Kidney (tissue), 14 donors: ENCODE results near the gene HSPA14. TPM values are rescaled to one million over a fixed set of nuclear protein-coding genes. Genes with fewer than 3 reads are reported as not detected.

Experiments used
- DNase-seq, 5 donors: peaks; one replicate each; pipeline ENCODE4 v3.0.0-alpha.2; 2013 to 2020
- FAIRE-seq: peaks from 2 replicates; lab custom pipeline; 2012; peaks lifted over from hg19 to GRCh38; lab: Jason Lieb, UNC
- H3K27ac ChIP-seq, 2 donors: one replicate each; pipeline ENCODE4 v1.7.0; 2013; ENCODE audit warnings: low read depth in 2 of 2, low read length in 2 of 2, inconsistent platforms in 1 of 2
- H3K27me3 ChIP-seq: one replicate; pipeline ENCODE4 v1.7.1; 2013; ENCODE audit warnings: low read length, inconsistent platforms; ENCODE audit not compliant: control insufficient read depth, insufficient read depth
- H3K36me3 ChIP-seq, 3 donors: one replicate each; pipeline versions ENCODE4 v1.7.0 to v1.7.1; 2013; ENCODE audit warnings: low read length in 3 of 3, control low read depth in 1 of 3, inconsistent platforms in 1 of 3; ENCODE audit not compliant: insufficient read depth in 3 of 3, control insufficient read depth in 2 of 3
- H3K4me1 ChIP-seq, 3 donors: one replicate each; pipeline versions ENCODE4 v1.7.0 to v1.7.1; 2013; ENCODE audit warnings: low read length in 3 of 3, inconsistent platforms in 1 of 3, low read depth in 1 of 3; ENCODE audit not compliant: control insufficient read depth in 2 of 3, insufficient read depth in 2 of 3
- H3K4me3 ChIP-seq, 3 donors: one replicate each; pipeline versions ENCODE4 v1.7.0 to v1.8.1; 2013; ENCODE audit warnings: low read length in 3 of 3, control low read depth in 1 of 3, inconsistent platforms in 1 of 3
- H3K9ac ChIP-seq, 3 donors: one replicate each; pipeline versions ENCODE4 v1.7.0 to v1.7.1; 2013; ENCODE audit warnings: low read length in 3 of 3, control low read depth in 1 of 3, inconsistent platforms in 1 of 3
- H3K9me3 ChIP-seq, 3 donors: one replicate each; pipeline versions ENCODE4 v1.7.0 to v1.7.1; 2013; ENCODE audit warnings: low read length in 3 of 3, control low read depth in 1 of 3, inconsistent platforms in 1 of 3; ENCODE audit not compliant: control insufficient read depth in 2 of 3, insufficient read depth in 1 of 3
- CTCF ChIP-seq: IDR thresholded peaks from 3 replicates; pipeline ENCODE4 v1.5.1; 2012; ENCODE audit warnings: mild to moderate bottlenecking, moderate library complexity, borderline replicate concordance; ENCODE audit not compliant: insufficient read depth; ENCODE audit errors: extremely low read depth
- intact Hi-C: fragments of 100-400 bp; cut with DNase I; formaldehyde crosslinking; loops from one replicate; pipeline ENCODE4 v1.11.1; 2022
- polyA plus RNA-seq: library from polyadenylated mRNA; stranded (reverse); fragments of 350-450 nt; fragmentation: Illumina TruSeq; extraction: RNeasy Lipid Tissue Mini Kit (QIAGEN cat#74804); gene quantifications from one replicate; pipeline ENCODE4 v1.2.3, GENCODE V29; 2014; ENCODE audit warnings: low read depth, low replicate concordance; ENCODE audit not compliant: insufficient read depth
- total RNA-seq: library from RNA; stranded (reverse); fragmentation: NEBNext Ultra II Directional; extraction: Animal tissue kit (Norgen Biotek cat#: 25700); gene quantifications from one replicate; pipeline ENCODE4 v1.2.1, GENCODE V29; 2021
- donor health status: control.
- donor health status: control.
- donor health status: control.
- donor health status: control.
- donor health status: control.
- donor health status: DM: yes; HTN: yes; CAD: no.
- donor health status: Normal renal cell carcinoma (clear cell type).

Gene HSPA14
- total and polyA plus RNA-seq, 2 donors from 2014 or later, result 9.7 to 10.4 TPM

GRCh38 chr10:14820010-14820774 lies 17.9 kb upstream of the HSPA14 start:
- Histone ChIP-seq H3K27me3 (no peaks in the 10 kb centered on the region), H3K36me3 (no peaks in the 10 kb centered on the region), H3K4me1 (peaks cover 0 to 6% (median 4%) of the 10 kb centered on the region in 3 donors), H3K9me3 (no peaks in the 10 kb centered on the region), H3K4me3 (no peak overlapping the region), H3K9ac (no peak overlapping the region), H3K27ac (no peak overlapping the region)
- intact Hi-C loops, result no loop called here
- TF ChIP-seq CTCF, result no peak
- FAIRE-seq (no peak), DNase-seq (no peak)

- intact Hi-C loops, result no loop called here
- FAIRE-seq, result no peak
- H3K27me3 ChIP-seq, result no peaks in the 10 kb centered on the region
- H3K9me3 ChIP-seq, result no peaks in the 10 kb centered on the region
- H3K27ac ChIP-seq, result no peak overlapping the region
- no peak overlapping the region for H3K4me3 ChIP-seq
- no peak overlapping the region for H3K9ac ChIP-seq
- no peak for DNase-seq
- H3K4me1 ChIP-seq, result peaks cover 0 to 6% (median 4%) of the 10 kb centered on the region in 3 donors
- no peaks in the 10 kb centered on the region for H3K36me3 ChIP-seq
- TF ChIP-seq CTCF, result no peak
These were observed 17.3 kb upstream of the HSPA14 start for GRCh38 chr10:14820775-14821154.

- Histone ChIP-seq H3K36me3 (no peaks in the 10 kb centered on the region), H3K4me1 (peaks cover 0 to 6% (median 4%) of the 10 kb centered on the region in 3 donors), H3K9ac (no peak overlapping the region), H3K4me3 (no peak overlapping the region), H3K27me3 (no peaks in the 10 kb centered on the region), H3K9me3 (no peaks in the 10 kb centered on the region), H3K27ac (no peak overlapping the region)
- intact Hi-C loops, result no loop called here
- no peak for DNase-seq
- no peak for FAIRE-seq
- no peak for TF ChIP-seq CTCF
These were observed 16.3 kb upstream of the HSPA14 start for GRCh38 chr10:14821635-14822375.
